GM23338 (cell line): ENCODE measurements around the gene COX17. TPM values are rescaled to one million over a fixed set of nuclear protein-coding genes. Genes with fewer than 3 reads are reported as not detected.
A peak's percentile ranks its signal among the peaks of the same experiment; 100 is the strongest.

Experiments used
- ATAC-seq: fragments of 200-7000 bp; cut with Tn5 transposase; 3 replicates; pipeline ENCODE4 v1.9.1; 2020
- DNase-seq: peaks from one replicate; pipeline ENCODE4 v3.0.0-alpha.2; 2015; ENCODE audit warnings: low spot score
- H2AFZ ChIP-seq: fragments of 200-600 bp; sonication (generic); 2 replicates; pipeline ENCODE4 v1.8.0; 2016; ENCODE audit warnings: antibody characterized with exemption, mild to moderate bottlenecking, moderate library complexity
- H3F3A ChIP-seq: fragments of 200-600 bp; sonication (generic); replicated peaks from 2 replicates; pipeline ENCODE4 v1.8.0; 2017; ENCODE audit warnings: antibody characterized with exemption, mixed run types, low read depth
- H3K27ac ChIP-seq: fragments of 200-600 bp; sonication (generic); 2 replicates; pipeline ENCODE4 v1.6.1; 2016; ENCODE audit warnings: low read depth
- H3K27me3 ChIP-seq: fragments of 200-600 bp; sonication (generic); 2 replicates; pipeline ENCODE4 v1.8.0; 2016; ENCODE audit warnings: mild to moderate bottlenecking, mixed run types, moderate library complexity; ENCODE audit not compliant: insufficient read depth
- H3K36me3 ChIP-seq: fragments of 200-600 bp; sonication (generic); 2 replicates; pipeline ENCODE4 v1.8.0; 2016; ENCODE audit warnings: mild to moderate bottlenecking; ENCODE audit not compliant: insufficient read depth
- H3K4me1 ChIP-seq: fragments of 200-600 bp; sonication (generic); 2 replicates; pipeline ENCODE4 v1.8.0; 2016; ENCODE audit warnings: mild to moderate bottlenecking, moderate library complexity; ENCODE audit not compliant: insufficient read depth
- H3K4me2 ChIP-seq: fragments of 200-600 bp; sonication (generic); 2 replicates; pipeline ENCODE4 v1.7.1; 2017; ENCODE audit warnings: mixed run types
- H3K4me3 ChIP-seq: fragments of 200-600 bp; sonication (generic); 2 replicates; pipeline ENCODE4 v1.6.1; 2016; ENCODE audit warnings: mixed run types
- H3K79me2 ChIP-seq: fragments of 200-600 bp; sonication (generic); replicated peaks from 2 replicates; pipeline ENCODE4 v1.8.0; 2017; ENCODE audit warnings: mild to moderate bottlenecking; ENCODE audit not compliant: insufficient read depth
- H3K9me2 ChIP-seq: fragments of 200-600 bp; sonication (generic); 2 replicates; pipeline ENCODE4 v1.8.0; 2017; ENCODE audit not compliant: insufficient read depth
- H4K20me1 ChIP-seq: fragments of 200-600 bp; sonication (generic); replicated peaks from 2 replicates; pipeline ENCODE4 v1.8.0; 2017; ENCODE audit warnings: mild to moderate bottlenecking; ENCODE audit not compliant: insufficient read depth
- H3K27ac Mint-ChIP-seq: 2 replicates; pipeline ENCODE4 v1.8.0; 2020; ENCODE audit warnings: inconsistent platforms, mild to moderate bottlenecking, moderate library complexity, mixed read lengths
- H3K27me3 Mint-ChIP-seq: 3 replicates; pipeline ENCODE4 v1.8.0; 2022; ENCODE audit warnings: low read depth, mild to moderate bottlenecking, moderate library complexity, mixed read lengths, inconsistent platforms; ENCODE audit not compliant: insufficient read depth, poor library complexity
- H3K36me3 Mint-ChIP-seq: 3 replicates; pipeline ENCODE4 v1.8.0; 2021; ENCODE audit warnings: low read depth, mild to moderate bottlenecking, inconsistent platforms, moderate library complexity, mixed read lengths
- H3K4me1 Mint-ChIP-seq: 3 replicates; pipeline ENCODE4 v1.8.0; 2020; ENCODE audit warnings: mild to moderate bottlenecking, inconsistent platforms, mixed read lengths
- H3K4me3 Mint-ChIP-seq: 3 replicates; pipeline ENCODE4 v1.8.0; 2021; ENCODE audit warnings: moderate library complexity, mild to moderate bottlenecking, inconsistent platforms, mixed read lengths
- H3K9me3 Mint-ChIP-seq: 3 replicates; pipeline ENCODE4 v1.8.0; 2020; ENCODE audit warnings: moderate library complexity, mild to moderate bottlenecking, inconsistent platforms, mixed read lengths
- CREB1 ChIP-seq: fragments of 250-450 bp; sonication (Bioruptor Pico); IDR thresholded peaks from 2 replicates; pipeline ENCODE4 v1.5.0; 2020; ENCODE audit warnings: low read depth, mild to moderate bottlenecking, moderate library complexity
- EZH2 ChIP-seq: fragments of 200-600 bp; sonication (generic); IDR thresholded peaks from one replicate; pipeline ENCODE4 v1.8.0; 2017; ENCODE audit warnings: antibody characterized with exemption, mild to moderate bottlenecking, low read depth; ENCODE audit not compliant: unreplicated experiment
- EZH2phosphoT487 ChIP-seq: fragments of 200-600 bp; sonication (generic); IDR thresholded peaks from one replicate; pipeline ENCODE4 v1.8.1; 2018; ENCODE audit warnings: antibody characterized with exemption; ENCODE audit not compliant: unreplicated experiment
- JUNB ChIP-seq: IDR thresholded peaks from one replicate; pipeline ENCODE4 v1.6.1; 2016; ENCODE audit warnings: antibody characterized with exemption; ENCODE audit not compliant: unreplicated experiment
- NANOG ChIP-seq: IDR thresholded peaks from 2 replicates; pipeline ENCODE4 v1.6.1; 2016; ENCODE audit warnings: antibody characterized with exemption, borderline replicate concordance
- POLR2AphosphoS5 ChIP-seq: IDR thresholded peaks from 2 replicates; pipeline ENCODE4 v1.6.1; 2016; ENCODE audit warnings: antibody characterized with exemption, low read depth
- STAT1 ChIP-seq: IDR thresholded peaks from one replicate; pipeline ENCODE4 v1.6.1; 2016; ENCODE audit warnings: antibody characterized with exemption; ENCODE audit not compliant: unreplicated experiment
- ZNF114 ChIP-seq: fragments of 250-450 bp; sonication (Bioruptor Pico); IDR thresholded peaks from 2 replicates; pipeline ENCODE4 v1.5.0; 2020; ENCODE audit warnings: mild to moderate bottlenecking, moderate library complexity
- ZNF331 ChIP-seq: fragments of 250-450 bp; sonication (Bioruptor Pico); IDR thresholded peaks from 2 replicates; pipeline ENCODE4 v1.5.0; 2020; ENCODE audit warnings: low read depth, mild to moderate bottlenecking, moderate library complexity
- polyA plus RNA-seq: library from polyadenylated mRNA; unstranded; fragments of >200 nt; fragmentation: Nextera tagmentation; extraction: Ambion mirVana; gene quantifications from 2 replicates; pipeline ENCODE4 v1.2.1, GENCODE V29; 2016
- total RNA-seq: library from RNA; depleted of rRNA; stranded (reverse); fragments of >200 nt; shearing (Covaris generic); gene quantifications from 2 replicates; pipeline ENCODE4 v1.2.3, GENCODE V29; 2014
- TF ChIP-seq, protein P1 (sequence below): IDR thresholded peaks from one replicate; pipeline ENCODE4 v1.6.1; 2018; ENCODE audit warnings: antibody characterized with exemption; ENCODE audit not compliant: unreplicated experiment
- TF ChIP-seq, protein P2 (sequence below): fragments of 250-450 bp; sonication (Bioruptor Pico); IDR thresholded peaks from 2 replicates; pipeline ENCODE4 v1.5.0; 2020; ENCODE audit warnings: mild to moderate bottlenecking, moderate library complexity
- TF ChIP-seq, protein P3 (sequence below), 2 experiments: fragments of 200-600 bp in 1 of 2; sonication (generic) in 1 of 2; conservative IDR thresholded peaks; 2 replicates each; pipeline versions ENCODE4 v1.5.1 to v1.6.1; 2016 to 2017; ENCODE audit warnings: antibody characterized with exemption in 2 of 2, low read depth in 2 of 2, mild to moderate bottlenecking in 2 of 2, moderate library complexity in 1 of 2
- TF ChIP-seq, protein P4 (sequence below): IDR thresholded peaks from 2 replicates; pipeline ENCODE4 v1.6.1; 2016; ENCODE audit warnings: antibody characterized with exemption

COX17 gene
- total and polyA plus RNA-seq, 2 experiments from 2014 or later: 24.0 to 324 TPM

DNA sequence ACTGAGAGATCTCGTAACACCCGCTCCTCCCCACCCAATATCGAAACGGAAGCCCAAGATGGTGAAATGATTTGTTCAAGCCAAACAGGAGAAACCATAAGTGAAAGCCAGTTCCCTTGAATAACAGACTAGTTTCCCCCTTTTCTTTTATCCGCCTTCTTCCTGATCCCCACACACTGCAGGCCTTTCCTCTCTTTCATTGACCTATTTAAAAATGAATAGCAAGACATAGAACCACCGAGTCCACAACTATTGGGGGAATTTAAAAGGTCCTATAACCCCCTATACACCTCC, 382 bp upstream of the COX17 start:
- peak overlapping the region; percentile 82 for H3K27ac ChIP-seq
- Mint-ChIP-seq H3K4me3 (peak overlapping the region; percentile 94), H3K27ac (peak overlapping the region; percentile 97), H3K36me3 (peaks cover 27% of the 10 kb centered on the region), H3K9me3 (no peaks in the 10 kb centered on the region), H3K27me3 (peaks cover 8% of the 10 kb centered on the region), H3K4me1 (peaks cover 15% of the 10 kb centered on the region; the same call in 1 of the 3 replicates)
- TF ChIP-seq ZNF331: no peak
- no peak for TF ChIP-seq POLR2AphosphoS5
- no peak for TF ChIP-seq EZH2
- TF ChIP-seq EZH2phosphoT487: no peak
- TF ChIP-seq NANOG: no peak
- TF ChIP-seq CREB1: no peak
- TF ChIP-seq, protein P1, sequence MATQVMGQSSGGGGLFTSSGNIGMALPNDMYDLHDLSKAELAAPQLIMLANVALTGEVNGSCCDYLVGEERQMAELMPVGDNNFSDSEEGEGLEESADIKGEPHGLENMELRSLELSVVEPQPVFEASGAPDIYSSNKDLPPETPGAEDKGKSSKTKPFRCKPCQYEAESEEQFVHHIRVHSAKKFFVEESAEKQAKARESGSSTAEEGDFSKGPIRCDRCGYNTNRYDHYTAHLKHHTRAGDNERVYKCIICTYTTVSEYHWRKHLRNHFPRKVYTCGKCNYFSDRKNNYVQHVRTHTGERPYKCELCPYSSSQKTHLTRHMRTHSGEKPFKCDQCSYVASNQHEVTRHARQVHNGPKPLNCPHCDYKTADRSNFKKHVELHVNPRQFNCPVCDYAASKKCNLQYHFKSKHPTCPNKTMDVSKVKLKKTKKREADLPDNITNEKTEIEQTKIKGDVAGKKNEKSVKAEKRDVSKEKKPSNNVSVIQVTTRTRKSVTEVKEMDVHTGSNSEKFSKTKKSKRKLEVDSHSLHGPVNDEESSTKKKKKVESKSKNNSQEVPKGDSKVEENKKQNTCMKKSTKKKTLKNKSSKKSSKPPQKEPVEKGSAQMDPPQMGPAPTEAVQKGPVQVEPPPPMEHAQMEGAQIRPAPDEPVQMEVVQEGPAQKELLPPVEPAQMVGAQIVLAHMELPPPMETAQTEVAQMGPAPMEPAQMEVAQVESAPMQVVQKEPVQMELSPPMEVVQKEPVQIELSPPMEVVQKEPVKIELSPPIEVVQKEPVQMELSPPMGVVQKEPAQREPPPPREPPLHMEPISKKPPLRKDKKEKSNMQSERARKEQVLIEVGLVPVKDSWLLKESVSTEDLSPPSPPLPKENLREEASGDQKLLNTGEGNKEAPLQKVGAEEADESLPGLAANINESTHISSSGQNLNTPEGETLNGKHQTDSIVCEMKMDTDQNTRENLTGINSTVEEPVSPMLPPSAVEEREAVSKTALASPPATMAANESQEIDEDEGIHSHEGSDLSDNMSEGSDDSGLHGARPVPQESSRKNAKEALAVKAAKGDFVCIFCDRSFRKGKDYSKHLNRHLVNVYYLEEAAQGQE: no peak
- TF ChIP-seq, protein P2, sequence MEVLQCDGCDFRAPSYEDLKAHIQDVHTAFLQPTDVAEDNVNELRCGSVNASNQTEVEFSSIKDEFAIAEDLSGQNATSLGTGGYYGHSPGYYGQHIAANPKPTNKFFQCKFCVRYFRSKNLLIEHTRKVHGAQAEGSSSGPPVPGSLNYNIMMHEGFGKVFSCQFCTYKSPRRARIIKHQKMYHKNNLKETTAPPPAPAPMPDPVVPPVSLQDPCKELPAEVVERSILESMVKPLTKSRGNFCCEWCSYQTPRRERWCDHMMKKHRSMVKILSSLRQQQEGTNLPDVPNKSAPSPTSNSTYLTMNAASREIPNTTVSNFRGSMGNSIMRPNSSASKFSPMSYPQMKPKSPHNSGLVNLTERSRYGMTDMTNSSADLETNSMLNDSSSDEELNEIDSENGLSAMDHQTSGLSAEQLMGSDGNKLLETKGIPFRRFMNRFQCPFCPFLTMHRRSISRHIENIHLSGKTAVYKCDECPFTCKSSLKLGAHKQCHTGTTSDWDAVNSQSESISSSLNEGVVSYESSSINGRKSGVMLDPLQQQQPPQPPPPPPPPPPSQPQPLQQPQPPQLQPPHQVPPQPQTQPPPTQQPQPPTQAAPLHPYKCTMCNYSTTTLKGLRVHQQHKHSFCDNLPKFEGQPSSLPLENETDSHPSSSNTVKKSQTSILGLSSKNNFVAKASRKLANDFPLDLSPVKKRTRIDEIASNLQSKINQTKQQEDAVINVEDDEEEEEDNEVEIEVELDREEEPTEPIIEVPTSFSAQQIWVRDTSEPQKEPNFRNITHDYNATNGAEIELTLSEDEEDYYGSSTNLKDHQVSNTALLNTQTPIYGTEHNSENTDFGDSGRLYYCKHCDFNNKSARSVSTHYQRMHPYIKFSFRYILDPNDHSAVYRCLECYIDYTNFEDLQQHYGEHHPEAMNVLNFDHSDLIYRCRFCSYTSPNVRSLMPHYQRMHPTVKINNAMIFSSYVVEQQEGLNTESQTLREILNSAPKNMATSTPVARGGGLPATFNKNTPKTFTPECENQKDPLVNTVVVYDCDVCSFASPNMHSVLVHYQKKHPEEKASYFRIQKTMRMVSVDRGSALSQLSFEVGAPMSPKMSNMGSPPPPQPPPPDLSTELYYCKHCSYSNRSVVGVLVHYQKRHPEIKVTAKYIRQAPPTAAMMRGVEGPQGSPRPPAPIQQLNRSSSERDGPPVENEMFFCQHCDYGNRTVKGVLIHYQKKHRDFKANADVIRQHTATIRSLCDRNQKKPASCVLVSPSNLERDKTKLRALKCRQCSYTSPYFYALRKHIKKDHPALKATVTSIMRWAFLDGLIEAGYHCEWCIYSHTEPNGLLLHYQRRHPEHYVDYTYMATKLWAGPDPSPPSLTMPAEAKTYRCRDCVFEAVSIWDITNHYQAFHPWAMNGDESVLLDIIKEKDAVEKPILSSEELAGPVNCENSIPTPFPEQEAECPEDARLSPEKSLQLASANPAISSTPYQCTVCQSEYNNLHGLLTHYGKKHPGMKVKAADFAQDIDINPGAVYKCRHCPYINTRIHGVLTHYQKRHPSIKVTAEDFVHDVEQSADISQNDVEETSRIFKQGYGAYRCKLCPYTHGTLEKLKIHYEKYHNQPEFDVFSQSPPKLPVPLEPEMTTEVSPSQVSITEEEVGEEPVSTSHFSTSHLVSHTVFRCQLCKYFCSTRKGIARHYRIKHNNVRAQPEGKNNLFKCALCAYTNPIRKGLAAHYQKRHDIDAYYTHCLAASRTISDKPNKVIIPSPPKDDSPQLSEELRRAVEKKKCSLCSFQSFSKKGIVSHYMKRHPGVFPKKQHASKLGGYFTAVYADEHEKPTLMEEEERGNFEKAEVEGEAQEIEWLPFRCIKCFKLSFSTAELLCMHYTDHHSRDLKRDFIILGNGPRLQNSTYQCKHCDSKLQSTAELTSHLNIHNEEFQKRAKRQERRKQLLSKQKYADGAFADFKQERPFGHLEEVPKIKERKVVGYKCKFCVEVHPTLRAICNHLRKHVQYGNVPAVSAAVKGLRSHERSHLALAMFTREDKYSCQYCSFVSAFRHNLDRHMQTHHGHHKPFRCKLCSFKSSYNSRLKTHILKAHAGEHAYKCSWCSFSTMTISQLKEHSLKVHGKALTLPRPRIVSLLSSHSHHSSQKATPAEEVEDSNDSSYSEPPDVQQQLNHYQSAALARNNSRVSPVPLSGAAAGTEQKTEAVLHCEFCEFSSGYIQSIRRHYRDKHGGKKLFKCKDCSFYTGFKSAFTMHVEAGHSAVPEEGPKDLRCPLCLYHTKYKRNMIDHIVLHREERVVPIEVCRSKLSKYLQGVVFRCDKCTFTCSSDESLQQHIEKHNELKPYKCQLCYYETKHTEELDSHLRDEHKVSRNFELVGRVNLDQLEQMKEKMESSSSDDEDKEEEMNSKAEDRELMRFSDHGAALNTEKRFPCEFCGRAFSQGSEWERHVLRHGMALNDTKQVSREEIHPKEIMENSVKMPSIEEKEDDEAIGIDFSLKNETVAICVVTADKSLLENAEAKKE (CRISPR knock-in tag): no peak
- TF ChIP-seq, protein P3, sequence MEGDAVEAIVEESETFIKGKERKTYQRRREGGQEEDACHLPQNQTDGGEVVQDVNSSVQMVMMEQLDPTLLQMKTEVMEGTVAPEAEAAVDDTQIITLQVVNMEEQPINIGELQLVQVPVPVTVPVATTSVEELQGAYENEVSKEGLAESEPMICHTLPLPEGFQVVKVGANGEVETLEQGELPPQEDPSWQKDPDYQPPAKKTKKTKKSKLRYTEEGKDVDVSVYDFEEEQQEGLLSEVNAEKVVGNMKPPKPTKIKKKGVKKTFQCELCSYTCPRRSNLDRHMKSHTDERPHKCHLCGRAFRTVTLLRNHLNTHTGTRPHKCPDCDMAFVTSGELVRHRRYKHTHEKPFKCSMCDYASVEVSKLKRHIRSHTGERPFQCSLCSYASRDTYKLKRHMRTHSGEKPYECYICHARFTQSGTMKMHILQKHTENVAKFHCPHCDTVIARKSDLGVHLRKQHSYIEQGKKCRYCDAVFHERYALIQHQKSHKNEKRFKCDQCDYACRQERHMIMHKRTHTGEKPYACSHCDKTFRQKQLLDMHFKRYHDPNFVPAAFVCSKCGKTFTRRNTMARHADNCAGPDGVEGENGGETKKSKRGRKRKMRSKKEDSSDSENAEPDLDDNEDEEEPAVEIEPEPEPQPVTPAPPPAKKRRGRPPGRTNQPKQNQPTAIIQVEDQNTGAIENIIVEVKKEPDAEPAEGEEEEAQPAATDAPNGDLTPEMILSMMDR (conservative IDR thresholded peaks at IDR 0.05; ENCODE audit: low read depth in 2 of 2): no peak
- TF ChIP-seq ZNF114 (CRISPR knock-in tag): no peak
- TF ChIP-seq, protein P4, sequence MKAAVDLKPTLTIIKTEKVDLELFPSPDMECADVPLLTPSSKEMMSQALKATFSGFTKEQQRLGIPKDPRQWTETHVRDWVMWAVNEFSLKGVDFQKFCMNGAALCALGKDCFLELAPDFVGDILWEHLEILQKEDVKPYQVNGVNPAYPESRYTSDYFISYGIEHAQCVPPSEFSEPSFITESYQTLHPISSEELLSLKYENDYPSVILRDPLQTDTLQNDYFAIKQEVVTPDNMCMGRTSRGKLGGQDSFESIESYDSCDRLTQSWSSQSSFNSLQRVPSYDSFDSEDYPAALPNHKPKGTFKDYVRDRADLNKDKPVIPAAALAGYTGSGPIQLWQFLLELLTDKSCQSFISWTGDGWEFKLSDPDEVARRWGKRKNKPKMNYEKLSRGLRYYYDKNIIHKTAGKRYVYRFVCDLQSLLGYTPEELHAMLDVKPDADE: no peak
- no peak for TF ChIP-seq JUNB
- TF ChIP-seq STAT1: no peak
- H3F3A ChIP-seq: no peaks in the 10 kb centered on the region
- no peaks in the 10 kb centered on the region for H3K27me3 ChIP-seq
- H2AFZ ChIP-seq: peak overlapping the region; percentile 1; the same call in 1 of the 2 replicates
- H3K4me1 ChIP-seq: peaks cover 6% of the 10 kb centered on the region; the same call in 1 of the 2 replicates
- peak overlapping the region; percentile 75 for H3K4me3 ChIP-seq
- no peaks in the 10 kb centered on the region for H3K9me2 ChIP-seq
- no peaks in the 10 kb centered on the region for H4K20me1 ChIP-seq
- peaks cover 17% of the 10 kb centered on the region for H3K79me2 ChIP-seq
- peak; percentile 19 for ATAC-seq
- peaks cover 14% of the 10 kb centered on the region for H3K36me3 ChIP-seq
- peak overlapping the region; percentile 70 for H3K4me2 ChIP-seq
- no peak for DNase-seq
